H1 (cell line): ENCODE results near the gene COQ7. TPM values are rescaled to one million over a fixed set of nuclear protein-coding genes. Genes with fewer than 3 reads are reported as not detected.

Experiments
- CTCF ChIA-PET: fragments of 300-600 bp; sonication (Branson Sonifier 250); formaldehyde crosslinking; loops from one replicate; lab custom pipeline; 2021; ENCODE audit not compliant: partially characterized antibody; lab: Charles Lee
- POLR2A ChIA-PET: fragments of 300-600 bp; sonication (Branson Sonifier 250); formaldehyde crosslinking; loops from one replicate; lab custom pipeline; 2021; ENCODE audit warnings: inconsistent platforms; ENCODE audit not compliant: partially characterized antibody; lab: Charles Lee
- DNase-seq, 2 experiments: peaks; one replicate each; pipeline versions ENCODE4 v3.0.0 to v3.0.0-alpha.2; 2010 to 2022; ENCODE audit warnings: low spot score in 2 of 2, low read depth in 1 of 2, mixed read lengths in 1 of 2
- FAIRE-seq: peaks from 2 replicates; lab custom pipeline; 2011; peaks lifted over from hg19 to GRCh38; lab: Jason Lieb, UNC
- H2AFZ ChIP-seq: 2 replicates; pipeline ENCODE4 v1.8.1; 2012; ENCODE audit warnings: low read length, inconsistent platforms
- H2AK5ac ChIP-seq: 2 replicates; pipeline ENCODE4 v1.6.1; 2013; ENCODE audit warnings: low read depth, low read length
- H2BK120ac ChIP-seq: replicated peaks from 2 replicates; pipeline ENCODE3; 2013; ENCODE audit warnings: low read depth, low read length, inconsistent platforms
- H2BK12ac ChIP-seq: 2 replicates; pipeline ENCODE4 v1.6.1; 2013; ENCODE audit warnings: low read depth, low read length
- H2BK15ac ChIP-seq: 2 replicates; pipeline ENCODE4 v1.6.1; 2013; ENCODE audit warnings: low read length
- H2BK20ac ChIP-seq: 2 replicates; pipeline ENCODE4 v1.6.1; 2013; ENCODE audit warnings: low read length
- H2BK5ac ChIP-seq: 2 replicates; pipeline ENCODE4 v1.6.1; 2013; ENCODE audit warnings: low read depth, low read length
- H3K14ac ChIP-seq: 2 replicates; pipeline ENCODE4 v1.6.1; 2013; ENCODE audit warnings: inconsistent platforms; ENCODE audit not compliant: insufficient read length
- H3K18ac ChIP-seq: 2 replicates; pipeline ENCODE4 v1.6.1; 2013; ENCODE audit warnings: low read length; ENCODE audit errors: extremely low read depth
- H3K23ac ChIP-seq: 2 replicates; pipeline ENCODE4 v1.6.1; 2013; ENCODE audit warnings: inconsistent platforms; ENCODE audit not compliant: insufficient read length
- H3K23me2 ChIP-seq: 2 replicates; pipeline ENCODE4 v1.6.1; 2013; ENCODE audit warnings: low read depth, low read length
- H3K27ac ChIP-seq: 2 replicates; pipeline ENCODE4 v1.6.1; 2011; ENCODE audit warnings: low read depth, low read length, inconsistent platforms
- H3K27me3 ChIP-seq, 4 experiments: replicated peaks in 1 of 4; 1 replicate in 1 of 4; 2 replicates in 3 of 4; pipeline versions ENCODE4 v1.6.1 to v1.8.1; 2011 to 2013; ENCODE audit warnings: low read length in 3 of 4, mild to moderate bottlenecking in 3 of 4, inconsistent platforms in 2 of 4, mixed read lengths in 2 of 4, moderate library complexity in 1 of 4; ENCODE audit not compliant: control insufficient read depth in 3 of 4, insufficient read depth in 3 of 4; ENCODE audit errors: extremely low read depth in 1 of 4
- H3K36me3 ChIP-seq, 4 experiments: 2 replicates each; pipeline versions ENCODE4 v1.6.1 to v1.8.1; 2011 to 2013; ENCODE audit warnings: mild to moderate bottlenecking in 4 of 4, low read length in 3 of 4, moderate library complexity in 2 of 4, control low read depth in 1 of 4, inconsistent platforms in 1 of 4; ENCODE audit not compliant: insufficient read depth in 4 of 4, control insufficient read depth in 2 of 4
- H3K4ac ChIP-seq: replicated peaks from 2 replicates; pipeline ENCODE3; 2013; ENCODE audit warnings: low read length, low read depth, mixed read lengths, inconsistent platforms; ENCODE audit not compliant: insufficient read length
- H3K4me1 ChIP-seq, 4 experiments: replicated peaks in 1 of 4; 1 replicate in 1 of 4; 2 replicates in 3 of 4; pipeline versions ENCODE4 v1.6.1 to v1.8.1; 2011 to 2013; ENCODE audit warnings: low read length in 3 of 4, inconsistent platforms in 2 of 4, mixed read lengths in 1 of 4; ENCODE audit not compliant: insufficient read depth in 4 of 4, control insufficient read depth in 3 of 4
- H3K4me2 ChIP-seq, 2 experiments: 2 replicates each; pipeline versions ENCODE4 v1.6.1 to v1.8.1; 2011 to 2013; ENCODE audit warnings: low read depth in 2 of 2, low read length in 2 of 2, control low read depth in 1 of 2, inconsistent platforms in 1 of 2, mild to moderate bottlenecking in 1 of 2; ENCODE audit not compliant: insufficient read depth in 1 of 2
- H3K4me3 ChIP-seq, 4 experiments: fragments of 200-600, 300-600 bp in 1 of 4; sonication (generic), shearing (Covaris generic), sonication (Bioruptor Twin) in 1 of 4; 2 replicates each; pipeline versions ENCODE4 v1.5.1 to v1.8.1; 2011 to 2016; ENCODE audit warnings: low read length in 4 of 4, low read depth in 3 of 4, control low read depth in 2 of 4, inconsistent platforms in 2 of 4, mild to moderate bottlenecking in 2 of 4, mixed read lengths in 1 of 4, moderate library complexity in 1 of 4; ENCODE audit not compliant: insufficient read depth in 2 of 4; ENCODE audit errors: extremely low read depth in 1 of 4
- H3K56ac ChIP-seq: replicated peaks from 2 replicates; pipeline ENCODE3; 2013; ENCODE audit warnings: low read depth, mild to moderate bottlenecking, mixed read lengths, low read length, inconsistent platforms; ENCODE audit not compliant: insufficient read length
- H3K79me1 ChIP-seq: 2 replicates; pipeline ENCODE4 v1.6.1; 2013; ENCODE audit warnings: low read depth, low read length, control low read depth
- H3K79me2 ChIP-seq, 2 experiments: 2 replicates each; pipeline versions ENCODE4 v1.6.1 to v1.8.1; 2012 to 2013; ENCODE audit warnings: low read length in 2 of 2, mild to moderate bottlenecking in 2 of 2, inconsistent platforms in 1 of 2; ENCODE audit not compliant: insufficient read depth in 2 of 2, control insufficient read depth in 1 of 2
- H3K9ac ChIP-seq, 4 experiments: replicated peaks in 1 of 4; 1 replicate in 1 of 4; 2 replicates in 3 of 4; pipeline versions ENCODE4 v1.6.1 to v1.8.1; 2011 to 2013; ENCODE audit warnings: low read depth in 3 of 4, low read length in 3 of 4, control low read depth in 2 of 4, mild to moderate bottlenecking in 2 of 4, moderate library complexity in 2 of 4, inconsistent platforms in 1 of 4; ENCODE audit errors: extremely low read depth in 1 of 4
- H3K9me3 ChIP-seq, 2 experiments: 2 replicates each; pipeline versions ENCODE4 v1.6.1 to v1.8.1; 2012 to 2013; ENCODE audit warnings: mild to moderate bottlenecking in 2 of 2, moderate library complexity in 2 of 2, control low read depth in 1 of 2, inconsistent platforms in 1 of 2, low read depth in 1 of 2, low read length in 1 of 2, mixed read lengths in 1 of 2; ENCODE audit not compliant: insufficient read depth in 2 of 2
- H4K20me1 ChIP-seq, 2 experiments: replicated peaks in 1 of 2; 2 replicates each; pipeline versions ENCODE3 to v1.8.1; 2011 to 2013; ENCODE audit warnings: inconsistent platforms in 2 of 2, low read length in 2 of 2, mild to moderate bottlenecking in 1 of 2; ENCODE audit not compliant: insufficient read depth in 2 of 2, control insufficient read depth in 1 of 2
- H4K5ac ChIP-seq: 2 replicates; pipeline ENCODE4 v1.6.1; 2013; ENCODE audit warnings: low read length, low read depth, mixed read lengths, inconsistent platforms; ENCODE audit not compliant: insufficient read length
- H4K8ac ChIP-seq: 2 replicates; pipeline ENCODE4 v1.8.0; 2013; ENCODE audit warnings: mild to moderate bottlenecking, moderate library complexity, low read length, inconsistent platforms; ENCODE audit not compliant: insufficient read depth; ENCODE audit errors: extremely low read depth
- H4K91ac ChIP-seq: replicated peaks from 2 replicates; pipeline ENCODE3; 2013; ENCODE audit warnings: low read length, mixed read lengths, inconsistent platforms; ENCODE audit not compliant: insufficient read length
- POLR2AphosphoS5 ChIP-seq: IDR thresholded peaks from 2 replicates; pipeline ENCODE4 v1.6.1; 2011; ENCODE audit warnings: low read depth, low read length
- WGBS, 2 experiments: shearing (Covaris generic) in 1 of 2; methylation state at CpG; one replicate each; pipeline versions ENCODE4 v1.1.6 to v1.1.7; 2013 to 2015; ENCODE audit warnings: low lambda C conversion rate in 2 of 2, mixed read lengths in 2 of 2, inconsistent platforms in 1 of 2, low coverage in 1 of 2, missing lambda C conversion rate in 1 of 2; ENCODE audit not compliant: insufficient replicate concordance in 2 of 2, insufficient coverage in 1 of 2, insufficient read length in 1 of 2; ENCODE audit errors: extremely low coverage in 1 of 2, missing lambda C conversion rate in 1 of 2; 5-methylcytosine and 5-hydroxymethylcytosine counted together
- polyA plus RNA-seq, 7 experiments: library from polyadenylated mRNA; depleted of rRNA in 3 of 7; stranded (reverse) in 5 of 7; unstranded in 2 of 7; fragments of >200 nt in 5 of 7; fragments of 200-250 nt in 2 of 7; gene quantifications; 1 replicate in 5 of 7; 2 replicates in 1 of 7; 4 replicates in 1 of 7; pipeline versions ENCODE4 v1.2.1 to v1.2.3, GENCODE V29; 2011 to 2013; ENCODE audit warnings: missing spikeins in 2 of 7, mixed read lengths in 2 of 7
- total RNA-seq: library from RNA; stranded (reverse); fragmentation: NEBNext Ultra II Directional; extraction: Animal tissue kit (Norgen Biotek cat#: 25700); gene quantifications from 2 replicates; pipeline ENCODE4 v1.2.1, GENCODE V29; 2021

COQ7 gene
- total and polyA plus RNA-seq, 2 of the 8 experiments (the other 6 are each of a cell fraction or from before 2014, with no cell fraction given), result 7.1 to 15.2 TPM

DNA sequence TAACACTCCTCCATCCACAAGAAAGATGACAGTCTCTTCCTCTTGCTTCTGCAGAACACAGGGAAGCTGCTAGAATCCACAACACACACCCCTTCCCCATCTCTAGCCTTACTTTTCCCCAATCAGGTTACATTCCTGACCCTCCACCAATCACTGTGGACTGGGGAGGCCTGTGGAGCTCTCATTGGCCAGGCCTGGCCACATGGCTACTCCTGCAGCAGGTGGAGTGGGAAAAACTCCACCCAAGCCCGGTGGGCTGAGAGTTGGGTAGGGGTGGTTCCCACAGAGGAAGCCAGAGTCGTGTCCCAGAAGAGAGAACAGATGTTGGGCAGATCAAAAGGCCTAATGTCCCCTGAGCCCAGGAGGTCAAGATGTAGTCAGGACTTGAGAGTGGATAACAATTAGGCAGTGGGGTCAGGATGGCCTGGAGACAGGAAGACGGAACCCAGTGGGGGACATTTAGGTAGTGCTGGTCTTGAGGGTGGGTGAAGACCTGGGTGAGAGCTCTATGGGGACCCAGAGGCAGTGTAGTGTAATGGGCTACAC, 22.1 kb downstream of the COQ7 start:
- no peak for FAIRE-seq
- Histone ChIP-seq H2BK15ac (no peak overlapping the region), H4K5ac (no peak overlapping the region), H3K36me3 (no peaks in the 10 kb centered on the region), H3K4me1 (no peaks in the 10 kb centered on the region; a peak in 1 of 7 replicates), H3K27ac (no peak overlapping the region), H2BK120ac (no peak overlapping the region), H3K79me1 (no peaks in the 10 kb centered on the region), H3K27me3 (peaks cover 0 to 10% (median 7%) of the 10 kb centered on the region in 4 experiments; a peak in 5 of 7 replicates), H2AK5ac (no peak overlapping the region), H4K8ac (no peak overlapping the region), H2BK5ac (no peak overlapping the region), H3K14ac (no peak overlapping the region), H2BK12ac (no peak overlapping the region), H3K79me2 (no peaks in the 10 kb centered on the region), H3K4me2 (no peak overlapping the region), H2AFZ (no peak overlapping the region), H3K56ac (no peak overlapping the region), H3K4ac (no peak overlapping the region), H3K9me3 (no peaks in the 10 kb centered on the region), H3K9ac (no peak overlapping the region), H3K18ac (no peak overlapping the region), H2BK20ac (no peak overlapping the region), H3K23ac (no peak overlapping the region), H3K4me3 (no peak overlapping the region), H3K23me2 (no peaks in the 10 kb centered on the region; the same call in 1 of the 2 replicates), H4K20me1 (no peaks in the 10 kb centered on the region), H4K91ac (no peak overlapping the region)
- ChIA-PET POLR2A (no interaction called here), CTCF (interaction anchor here (0.6 to 1.2 kb wide), 3 partner anchors 11 to 109 kb away, joined by 3 to 5 read pairs (median 4); no protein-coding TSS in a partner anchor)
- 86% methylated on average over 3 of the region's 3 CpGs; no CpG with 5 or more reads in 1 of the 2 experiments for WGBS, 2 experiments
- no peak for DNase-seq
- no peak for TF ChIP-seq POLR2AphosphoS5
